HG03045 (cell line): ENCODE measurements around the gene KRTAP10-6.
"Not testable (repeated sequence)": the region's sequence is repeated elsewhere in the genome, so short reads cannot be mapped to it uniquely, and the experiment has no call there.

Source experiments
- ATAC-seq: cut with Tn5 transposase; IDR thresholded peaks from one replicate; pipeline ENCODE4 v1.9.1; 2021; ENCODE audit warnings: mild to moderate bottlenecking, moderate library complexity; ENCODE audit not compliant: unreplicated experiment

KRTAP10-6 gene

DNA sequence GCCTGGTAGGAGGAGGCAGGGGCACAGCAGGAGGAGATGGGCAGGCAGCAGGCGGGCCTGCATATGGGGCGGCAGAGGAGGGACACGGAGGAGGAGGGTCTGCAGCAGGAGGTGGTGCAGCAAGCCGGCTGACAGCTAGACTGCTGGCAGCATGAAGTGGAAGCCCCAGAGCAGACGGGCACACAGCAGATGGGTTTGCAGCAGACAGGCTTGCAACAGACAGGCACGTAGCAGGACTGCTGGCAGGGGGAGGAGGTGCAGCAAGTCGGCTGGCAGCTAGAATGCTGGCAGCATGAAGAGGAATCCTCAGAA is 12.5 kb downstream of the KRTAP10-6 start:
- no peak for ATAC-seq

DNA sequence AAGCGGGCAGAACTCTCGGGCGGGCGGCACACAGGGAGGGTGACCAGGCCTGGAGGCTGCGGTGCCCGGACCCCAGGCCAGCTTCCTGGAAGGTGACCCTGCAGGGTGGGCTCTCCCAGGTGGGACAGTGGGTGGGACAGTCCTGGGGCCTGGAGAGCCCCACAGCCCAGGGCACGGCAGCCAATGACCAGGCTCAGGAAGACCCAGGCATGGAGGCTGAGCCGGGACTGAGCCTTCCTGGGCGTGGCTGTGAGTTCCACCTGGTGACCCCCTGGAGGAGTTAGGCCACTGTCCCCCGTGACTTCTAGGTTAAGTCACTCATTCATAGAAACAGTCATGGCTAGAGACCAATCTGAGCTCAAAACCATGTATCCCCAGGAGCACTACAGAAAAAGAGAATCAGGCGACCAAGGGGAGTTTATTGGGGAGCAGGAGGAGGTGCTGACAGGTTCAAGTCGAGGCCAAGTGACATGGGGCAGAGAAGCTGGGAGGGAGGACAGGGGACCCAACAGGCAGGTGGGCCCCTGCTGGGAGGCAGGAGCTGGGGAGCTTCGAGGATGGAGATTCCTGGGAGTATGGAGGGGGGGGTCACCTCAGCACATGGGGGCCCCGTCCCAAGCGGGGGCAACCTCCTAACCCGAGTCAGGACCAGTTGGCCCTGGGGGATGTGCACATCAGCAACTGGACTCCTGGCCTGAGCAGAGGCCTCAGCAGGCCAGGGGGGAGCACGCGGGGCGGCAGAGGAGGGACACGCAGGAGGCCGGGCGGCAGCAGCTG is 13.1 kb downstream of the KRTAP10-6 start:
- no peak for ATAC-seq

DNA sequence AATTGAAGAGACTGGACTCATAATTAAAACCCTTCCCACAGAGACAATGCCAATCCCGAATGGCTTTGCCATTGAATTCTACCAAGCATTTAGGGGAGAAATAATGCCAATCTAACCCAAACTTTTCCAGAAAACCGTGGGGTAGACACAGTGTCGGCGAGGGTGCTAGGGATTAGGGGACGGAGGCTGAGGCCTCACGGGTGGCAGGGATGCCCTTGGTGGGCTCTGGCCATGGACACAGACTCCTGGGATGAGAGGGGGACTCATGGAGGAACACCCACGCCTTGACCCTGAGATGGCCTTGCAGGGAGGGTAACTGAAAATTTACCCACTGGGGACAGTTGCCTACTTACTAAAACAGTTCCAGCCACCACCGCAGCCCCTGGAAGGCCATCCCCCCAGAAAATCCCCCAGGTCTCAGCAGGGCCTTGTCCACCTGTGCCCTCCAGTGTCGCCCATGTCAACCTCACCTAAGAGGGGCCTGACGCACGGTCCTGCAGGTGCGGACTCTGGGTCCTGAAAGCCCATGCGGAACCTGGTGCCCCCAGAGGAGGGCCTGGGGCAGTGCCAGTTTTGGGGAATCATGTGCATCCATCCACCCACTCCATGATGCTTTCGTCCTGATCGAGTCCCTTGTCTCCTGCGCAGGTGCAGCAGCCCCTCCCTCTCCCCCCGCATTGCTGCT is 13.8 kb downstream of the KRTAP10-6 start:
- ATAC-seq, result no peak

DNA sequence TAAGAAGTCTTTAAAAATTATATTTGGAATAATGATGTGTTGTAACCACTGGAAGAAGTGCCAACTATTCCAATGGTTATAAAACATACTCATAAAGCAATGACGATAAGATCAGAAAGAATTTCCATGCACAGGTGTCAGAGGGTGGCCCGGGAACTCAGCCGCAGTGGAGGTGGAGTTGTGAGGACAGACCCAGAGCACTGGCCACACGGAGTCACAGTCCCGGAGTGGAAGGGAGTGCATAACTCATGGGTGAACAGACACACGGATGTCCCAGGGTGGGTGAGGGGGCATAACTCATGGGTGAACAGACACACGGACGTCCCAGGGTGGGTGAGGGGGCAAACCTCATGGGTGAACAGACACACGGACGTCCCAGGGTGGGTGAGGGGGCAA is 16.3 kb downstream of the KRTAP10-6 start:
- no peak for ATAC-seq

DNA sequence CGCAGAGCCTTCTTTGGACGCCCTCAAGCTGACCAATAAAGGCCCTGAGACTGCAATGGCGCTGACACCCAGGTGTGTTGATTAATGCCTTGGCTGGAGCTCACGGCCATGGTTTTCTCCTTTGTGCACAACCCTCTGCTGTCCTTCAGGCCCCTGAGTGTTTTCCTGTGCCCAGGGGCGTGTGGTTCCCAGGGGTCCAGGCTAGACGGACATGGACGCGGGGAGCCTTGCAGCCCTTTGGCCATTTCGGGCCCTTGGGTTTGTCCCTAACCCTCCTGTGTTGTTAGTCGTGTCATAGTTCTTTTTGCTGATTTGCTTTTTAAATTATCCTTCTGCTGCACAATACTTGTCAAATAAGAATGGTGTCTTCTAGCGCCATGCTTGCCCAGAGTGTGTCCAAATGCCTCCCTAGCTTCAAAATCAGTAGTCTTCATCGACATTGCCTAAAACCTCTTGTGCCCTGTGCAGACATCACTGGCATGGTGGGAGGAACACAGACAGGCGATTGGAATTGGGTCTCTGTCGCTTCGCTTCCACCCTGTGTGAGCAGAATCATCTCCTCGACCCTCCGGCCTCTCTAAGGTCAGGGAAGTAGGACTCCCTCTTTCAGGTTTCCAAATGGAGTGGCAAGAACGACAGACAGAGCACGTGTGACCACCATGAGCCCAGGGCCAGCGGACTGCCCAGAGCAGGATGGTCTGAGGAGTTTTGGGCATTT is 16.8 kb downstream of the KRTAP10-6 start:
- ATAC-seq, result no peak

DNA sequence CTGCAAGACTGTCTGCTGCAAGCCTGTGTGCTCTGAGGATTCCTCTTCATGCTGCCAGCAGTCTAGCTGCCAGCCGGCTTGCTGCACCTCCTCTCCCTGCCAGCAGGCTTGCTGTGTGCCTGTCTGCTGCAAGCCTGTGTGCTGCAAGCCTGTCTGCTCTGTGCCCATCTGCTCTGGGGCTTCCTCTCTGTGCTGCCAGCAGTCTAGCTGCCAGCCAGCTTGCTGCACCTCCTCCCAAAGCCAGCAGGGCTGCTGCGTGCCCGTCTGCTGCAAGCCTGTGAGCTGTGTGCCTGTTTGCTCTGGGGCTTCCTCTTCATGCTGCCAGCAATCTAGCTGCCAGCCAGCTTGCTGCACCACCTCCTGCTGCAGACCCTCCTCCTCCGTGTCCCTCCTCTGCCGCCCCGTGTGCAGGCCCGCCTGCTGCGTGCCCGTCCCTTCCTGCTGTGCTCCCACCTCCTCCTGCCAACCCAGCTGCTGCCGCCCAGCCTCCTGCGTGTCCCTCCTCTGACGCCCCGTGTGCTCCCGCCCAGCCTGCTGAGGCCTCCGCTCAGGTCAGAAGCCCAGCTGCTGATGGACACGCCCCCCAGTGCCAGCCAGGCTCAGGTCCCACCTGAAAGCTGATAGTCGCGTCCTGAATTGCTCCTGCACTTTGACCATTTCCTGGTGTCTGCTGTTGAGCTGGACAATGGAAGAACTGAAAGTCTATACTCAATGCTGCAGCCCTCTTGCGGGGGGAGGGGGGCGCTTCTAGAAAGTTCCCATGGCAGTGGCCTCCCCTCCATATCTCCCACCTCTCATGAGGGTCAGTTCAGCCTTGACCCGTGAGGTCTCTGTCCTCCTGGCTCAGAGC is 17.6 kb downstream of the KRTAP10-6 start:
- ATAC-seq, result no peak

DNA sequence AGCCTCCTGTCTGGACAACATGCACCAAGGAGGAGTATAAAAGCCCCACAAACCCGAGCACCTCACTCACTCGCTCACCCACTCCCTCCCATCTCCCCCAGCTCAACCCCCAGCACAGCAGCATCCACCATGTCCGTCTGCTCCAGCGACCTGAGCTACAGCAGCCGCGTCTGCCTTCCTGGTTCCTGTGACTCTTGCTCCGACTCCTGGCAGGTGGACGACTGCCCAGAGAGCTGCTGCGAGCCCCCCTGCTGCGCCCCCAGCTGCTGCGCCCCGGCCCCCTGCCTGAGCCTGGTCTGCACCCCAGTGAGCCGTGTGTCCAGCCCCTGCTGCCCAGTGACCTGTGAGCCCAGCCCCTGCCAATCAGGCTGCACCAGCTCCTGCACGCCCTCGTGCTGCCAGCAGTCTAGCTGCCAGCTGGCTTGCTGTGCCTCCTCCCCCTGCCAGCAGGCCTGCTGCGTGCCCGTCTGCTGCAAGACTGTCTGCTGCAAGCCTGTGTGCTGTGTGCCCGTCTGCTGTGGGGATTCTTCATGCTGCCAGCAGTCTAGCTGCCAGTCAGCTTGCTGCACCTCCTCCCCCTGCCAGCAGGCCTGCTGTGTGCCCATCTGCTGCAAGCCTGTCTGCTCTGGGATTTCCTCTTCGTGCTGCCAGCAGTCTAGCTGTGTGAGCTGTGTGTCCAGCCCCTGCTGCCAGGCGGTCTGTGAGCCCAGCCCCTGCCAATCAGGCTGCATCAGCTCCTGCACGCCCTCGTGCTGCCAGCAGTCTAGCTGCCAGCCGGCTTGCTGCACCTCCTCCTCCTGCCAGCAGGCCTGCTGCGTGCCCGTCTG is 18.5 kb downstream of the KRTAP10-6 start, which contains the start of gene KRTAP10-4:
Gene KRTAP10-4 (plus strand): TSS at position 100 of the 827 bp plus-strand sequence. CDS start 30 bp downstream, at position 130.
- ATAC-seq, result not testable (repeated sequence)

DNA sequence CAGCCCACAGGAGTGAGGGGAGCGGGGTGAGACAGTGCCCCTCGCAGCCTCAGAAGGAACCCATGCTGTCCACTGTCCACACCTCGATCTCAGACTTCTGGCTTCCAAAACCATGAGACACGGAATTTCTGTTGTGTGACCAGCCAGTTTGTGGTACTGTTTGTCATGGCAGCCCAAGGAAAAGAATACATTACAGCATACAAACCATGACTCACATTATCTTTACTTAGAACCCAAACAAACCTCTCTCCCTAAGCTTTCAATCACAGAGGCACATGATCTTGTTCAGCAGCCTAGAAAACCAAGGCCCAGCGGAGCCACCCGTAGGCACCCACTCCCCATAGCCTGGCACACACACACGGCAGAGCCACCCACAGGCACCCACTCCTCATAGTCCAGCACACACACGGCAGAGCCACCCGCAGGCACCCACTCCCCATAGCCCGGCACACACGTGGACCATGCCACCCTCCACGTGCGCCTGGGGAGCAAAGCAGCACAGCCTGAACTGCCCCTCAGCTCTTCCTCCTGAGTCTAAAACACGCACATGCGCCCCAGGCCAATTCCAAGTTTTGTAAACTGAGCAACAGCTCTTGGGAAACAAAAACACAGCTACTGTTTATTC is 19.2 kb downstream of the KRTAP10-6 start:
- no peak for ATAC-seq

DNA sequence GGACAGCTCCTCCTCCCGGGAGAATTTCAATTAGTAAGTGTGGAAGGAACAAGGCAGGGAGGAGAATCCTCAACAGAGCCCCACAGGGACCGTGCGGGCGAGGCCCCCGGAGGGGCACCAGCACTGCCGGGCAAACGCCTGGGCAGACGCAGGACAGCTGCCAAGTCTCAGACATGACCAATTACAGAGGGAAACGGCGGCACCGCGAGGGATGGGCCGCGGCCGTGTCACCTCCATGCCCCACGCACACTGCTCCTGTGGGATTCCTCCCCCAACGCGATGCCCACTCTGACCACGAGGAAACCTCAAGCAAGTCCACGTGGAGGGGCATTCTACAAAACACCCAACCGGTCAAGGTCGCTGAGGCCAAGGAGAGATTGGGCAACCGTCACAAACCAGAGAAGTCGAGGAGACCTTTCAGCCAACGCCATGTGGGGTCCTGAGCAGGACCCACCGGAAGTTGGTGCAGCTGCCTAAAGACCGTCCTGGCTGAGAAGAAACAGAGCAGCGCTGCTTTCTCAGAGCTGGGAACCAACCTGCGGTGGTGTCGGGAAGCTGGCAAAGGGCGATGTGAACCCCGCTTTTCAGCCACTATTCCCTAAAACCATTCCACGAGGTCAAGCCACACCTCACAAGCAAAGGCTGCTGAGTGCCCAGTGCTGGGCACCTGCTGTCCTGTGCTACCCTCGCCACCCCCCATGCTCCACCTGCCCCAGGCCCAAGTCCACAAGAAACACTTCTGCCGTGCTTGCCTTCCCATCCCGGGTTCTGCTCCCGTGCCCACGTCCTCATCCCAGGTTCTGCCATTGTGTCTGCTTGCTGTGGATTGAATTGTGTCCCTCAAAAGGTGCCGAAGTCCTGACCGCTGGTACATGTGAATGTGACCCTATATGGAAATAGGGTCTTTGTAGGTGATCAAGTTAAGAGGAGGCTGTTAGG is 20.2 kb downstream of the KRTAP10-6 start:
- ATAC-seq, result no peak

DNA sequence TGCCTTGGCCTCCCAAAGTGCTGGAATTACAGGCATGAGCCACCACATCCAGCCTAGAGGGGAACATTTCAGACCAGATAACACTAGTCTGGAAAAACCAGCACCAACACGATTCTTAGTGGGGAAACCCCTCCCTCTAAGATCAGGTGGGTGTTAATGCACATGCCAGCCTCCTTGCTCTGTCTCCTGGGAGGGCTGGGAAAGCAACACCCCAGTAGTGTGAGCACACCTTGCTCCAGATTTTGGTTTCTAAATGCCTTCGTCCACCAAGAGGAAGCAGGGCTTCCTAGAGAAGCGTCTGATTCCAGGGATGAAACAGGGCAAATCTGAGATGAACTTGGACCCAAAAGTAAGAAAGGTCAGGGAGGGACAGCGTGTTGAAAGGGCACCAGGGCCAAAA is 21.0 kb downstream of the KRTAP10-6 start:
- ATAC-seq, result no peak

DNA sequence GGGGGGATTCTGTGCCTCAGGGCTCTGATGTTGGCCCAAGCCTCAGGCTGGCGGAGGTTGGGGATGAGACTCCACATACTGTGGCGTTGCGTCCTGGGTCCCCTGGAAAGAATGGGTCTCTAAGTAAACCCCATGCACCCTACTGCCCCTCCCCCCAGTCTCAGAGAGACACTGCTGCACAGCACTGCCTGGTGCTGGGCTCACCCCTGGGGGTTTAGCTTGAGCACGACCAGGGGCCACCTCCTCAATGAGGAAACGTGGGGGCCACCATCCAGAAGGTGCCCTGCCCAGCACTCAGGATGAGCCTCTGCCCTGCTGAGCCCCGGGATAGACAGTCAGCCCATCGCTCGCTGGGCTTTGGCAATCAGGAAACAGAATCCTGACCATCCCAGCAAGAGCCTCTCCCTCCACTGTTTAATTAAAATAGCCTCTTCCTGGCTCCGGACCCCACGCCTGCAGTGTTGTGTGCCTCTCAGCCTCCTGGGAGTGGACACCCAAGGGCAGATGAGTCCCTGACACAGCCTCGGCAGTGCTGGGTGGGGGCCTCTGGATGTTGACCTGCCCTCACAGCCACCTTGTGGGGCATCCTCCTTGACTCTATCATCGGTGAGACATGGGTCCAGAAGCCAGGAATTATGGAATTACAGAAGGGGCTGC is 22.3 kb downstream of the KRTAP10-6 start:
- no peak for ATAC-seq

DNA sequence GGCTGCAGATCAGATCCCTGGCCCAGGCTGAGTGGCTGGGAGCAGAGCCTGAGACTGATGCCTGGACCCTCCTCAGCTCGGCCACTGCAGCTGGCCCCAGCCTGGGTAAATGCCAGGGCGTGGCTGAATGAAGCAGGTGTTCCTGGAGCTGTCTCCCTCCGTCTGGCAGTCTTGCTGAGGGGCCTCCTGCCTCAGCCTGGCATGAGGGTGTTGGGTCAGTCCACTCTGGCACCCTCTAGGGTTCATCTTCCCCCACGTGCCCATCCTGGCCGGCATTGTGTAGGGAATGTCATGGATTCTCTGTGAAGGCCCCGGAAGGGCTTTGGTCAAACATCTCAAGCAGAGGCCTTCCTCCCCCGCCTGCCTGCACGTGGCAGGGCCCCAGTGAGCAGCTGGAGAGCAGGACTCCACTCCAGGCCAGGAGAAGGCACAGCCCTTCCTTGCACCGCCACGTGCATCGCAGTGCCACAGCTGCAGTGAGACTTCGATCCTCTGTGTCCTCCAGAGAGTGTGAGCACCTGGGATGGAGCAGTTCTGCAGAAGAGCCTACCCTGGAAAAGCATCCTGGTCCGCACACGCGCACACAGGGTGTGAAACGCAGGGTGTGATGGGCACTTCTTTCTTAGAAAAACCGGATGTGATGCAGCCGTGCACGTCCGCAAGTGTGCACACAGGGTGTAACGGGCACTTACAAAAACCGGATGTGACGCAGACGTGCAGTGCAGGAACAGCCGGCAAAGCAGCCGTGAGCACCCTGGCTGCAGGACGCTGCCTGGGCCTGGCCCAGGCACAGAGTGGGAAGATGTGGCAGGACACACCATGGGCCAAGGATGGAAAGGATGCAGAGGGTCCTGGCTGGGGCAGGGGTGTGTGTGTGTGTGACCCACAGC is 23.4 kb downstream of the KRTAP10-6 start:
- no peak for ATAC-seq

DNA sequence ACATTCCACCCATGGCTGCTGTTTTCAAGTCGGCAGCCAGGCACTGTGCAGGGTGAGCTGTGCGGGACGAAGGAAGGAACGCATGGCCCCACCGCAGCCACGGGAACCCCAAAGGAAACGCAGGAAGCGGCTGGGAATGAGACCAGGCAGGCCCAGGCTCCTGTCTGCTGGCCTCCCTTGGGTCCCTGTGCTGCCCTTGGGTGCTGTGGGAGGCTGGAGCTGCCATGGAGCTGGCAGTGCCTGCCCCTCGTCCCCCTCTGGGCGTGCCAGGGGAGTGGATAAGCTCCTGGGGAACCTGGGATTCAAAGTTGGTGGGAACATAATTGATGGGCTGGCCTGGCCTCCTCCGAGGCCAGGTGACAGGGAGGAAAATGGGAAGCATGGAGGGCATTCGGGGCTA is 24.0 kb downstream of the KRTAP10-6 start:
- ATAC-seq, result no peak

DNA sequence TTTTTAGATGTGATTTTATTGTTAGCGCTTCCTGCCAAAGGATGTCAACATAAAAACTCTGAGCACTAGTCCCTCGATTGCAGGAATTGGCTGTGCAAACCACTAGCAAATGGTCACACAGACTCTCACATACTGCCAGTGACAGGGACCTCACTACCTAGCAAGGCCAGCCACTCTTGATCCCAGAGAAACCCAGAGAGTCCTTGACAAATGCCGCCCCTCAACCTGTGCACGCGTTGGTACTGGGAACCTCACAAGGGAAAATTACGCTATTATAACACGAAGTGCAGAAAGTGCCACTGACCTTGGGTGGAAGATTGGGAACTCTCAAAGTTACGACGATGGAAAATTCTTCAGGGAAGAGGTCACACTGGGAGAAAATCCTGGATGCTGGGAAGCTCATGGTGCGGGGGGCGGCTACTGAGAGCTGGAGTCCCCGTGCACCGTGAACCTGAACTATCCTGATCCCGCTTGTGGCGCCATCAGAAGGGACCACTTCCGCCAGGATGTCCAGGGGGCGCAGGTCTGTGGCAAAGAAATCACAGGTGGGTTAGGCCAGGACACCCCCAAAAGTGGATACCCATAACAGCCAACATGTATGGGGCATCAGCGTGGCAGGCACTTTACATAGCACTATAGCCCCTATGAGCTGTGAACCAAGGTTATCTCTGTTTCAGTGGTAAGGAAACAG is 24.7 kb downstream of the KRTAP10-6 start:
- no peak for ATAC-seq

DNA sequence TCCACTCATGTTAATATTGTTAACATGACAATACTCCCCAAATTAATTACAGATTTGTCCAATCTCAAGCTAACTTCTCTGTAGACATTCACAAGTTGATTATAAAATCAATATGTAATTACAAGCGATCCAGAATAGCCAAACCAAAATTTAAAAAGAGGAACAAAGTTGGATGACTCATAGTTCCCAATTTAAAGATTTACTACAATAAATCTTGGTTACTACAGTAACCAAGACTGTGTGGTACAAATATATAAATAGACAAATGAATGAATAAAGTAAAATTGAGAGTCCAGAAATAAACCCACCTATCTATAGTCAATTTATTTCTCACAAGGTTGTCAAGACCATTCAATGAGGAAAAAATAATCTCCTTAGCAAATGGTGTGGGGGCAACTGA is 25.9 kb downstream of the KRTAP10-6 start:
- no peak for ATAC-seq

DNA sequence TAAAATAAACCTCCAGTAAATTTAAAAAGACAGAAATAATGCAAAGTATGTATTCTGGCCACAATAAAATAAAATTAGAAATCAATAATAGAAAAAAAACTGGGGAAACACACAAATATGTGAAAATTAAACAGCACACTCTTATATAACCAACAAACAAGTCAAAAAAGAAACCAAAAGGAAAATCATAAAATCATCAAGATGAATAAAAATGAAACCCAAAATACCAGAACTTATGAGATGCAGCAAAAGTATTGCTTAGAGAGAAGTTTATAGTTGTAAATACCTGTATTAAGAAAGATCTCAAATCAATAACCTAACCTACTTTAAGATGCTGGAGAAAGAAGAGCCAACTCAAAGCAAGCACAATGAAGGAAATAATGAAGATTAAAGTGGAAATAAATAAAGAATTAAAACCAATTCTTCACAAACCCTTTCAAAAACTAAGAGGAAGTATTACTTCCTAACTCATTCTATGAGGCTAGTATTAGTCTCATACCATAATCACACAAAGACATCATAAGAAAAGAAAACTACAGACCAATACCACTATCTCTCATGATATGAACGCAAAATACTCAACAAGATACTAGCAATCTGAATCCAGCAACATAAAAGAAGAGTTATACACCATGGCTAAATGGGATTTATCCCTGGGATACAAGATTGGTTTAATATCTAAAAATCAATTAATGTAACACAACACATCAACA is 27.3 kb downstream of the KRTAP10-6 start:
- no peak for ATAC-seq
